GM18870 (cell line): ENCODE results near the gene GLI1.
"Not testable (repeated sequence)": the region's sequence is repeated elsewhere in the genome, so short reads cannot be mapped to it uniquely, and the experiment has no call there.

Experiments used
- ATAC-seq: cut with Tn5 transposase; IDR thresholded peaks from one replicate; pipeline ENCODE4 v1.9.1; 2021; ENCODE audit warnings: moderate library complexity; ENCODE audit not compliant: unreplicated experiment

Gene GLI1

GRCh38 chr12:57496822-57497221, 37.2 kb downstream of the GLI1 start:
- no peak for ATAC-seq

- ATAC-seq = no peak
These were observed 37.9 kb downstream of the GLI1 start for GRCh38 chr12:57497223-57498131.

GRCh38 chr12:57498132-57498502, 38.5 kb downstream of the GLI1 start:
- no peak for ATAC-seq

GRCh38 chr12:57498571-57498970, 39.0 kb downstream of the GLI1 start:
- no peak for ATAC-seq

- no peak for ATAC-seq
These were observed 40.6 kb downstream of the GLI1 start for GRCh38 chr12:57500213-57500612.

GRCh38 chr12:57502311-57502969, 42.9 kb downstream of the GLI1 start:
- not testable (repeated sequence) for ATAC-seq

GRCh38 chr12:57506541-57506940, 47.0 kb downstream of the GLI1 start:
- ATAC-seq = not testable (repeated sequence)

- not testable (repeated sequence) for ATAC-seq
These were observed 48.2 kb downstream of the GLI1 start for GRCh38 chr12:57507796-57508195.

- ATAC-seq = no peak
These were observed 51.6 kb downstream of the GLI1 start for GRCh38 chr12:57511161-57511560.

GRCh38 chr12:57511588-57512325, 52.2 kb downstream of the GLI1 start:
- ATAC-seq = no peak

- no peak for ATAC-seq
These were observed 53.1 kb downstream of the GLI1 start for GRCh38 chr12:57512665-57513064.

- no peak for ATAC-seq
These were observed 53.7 kb downstream of the GLI1 start for GRCh38 chr12:57513266-57513665.

GRCh38 chr12:57513677-57514076, 54.1 kb downstream of the GLI1 start:
- not testable (repeated sequence) for ATAC-seq

GRCh38 chr12:57514246-57514645, 54.7 kb downstream of the GLI1 start:
- not testable (repeated sequence) for ATAC-seq

GRCh38 chr12:57514720-57515407, 55.3 kb downstream of the GLI1 start:
- no peak for ATAC-seq

- ATAC-seq = no peak
These were observed 55.9 kb downstream of the GLI1 start for GRCh38 chr12:57515408-57515933.

- ATAC-seq = no peak
These were observed 56.5 kb downstream of the GLI1 start for GRCh38 chr12:57515934-57516541.

- no peak for ATAC-seq
These were observed 57.1 kb downstream of the GLI1 start for GRCh38 chr12:57516617-57517153.

GRCh38 chr12:57517187-57517586, 57.6 kb downstream of the GLI1 start:
- no peak for ATAC-seq

- not testable (repeated sequence) for ATAC-seq
These were observed 58.1 kb downstream of the GLI1 start for GRCh38 chr12:57517718-57518117.
